HG03097 (cell line): ENCODE data around the gene BRAT1.

ENCODE experiments used
- ATAC-seq: cut with Tn5 transposase; IDR thresholded peaks from one replicate; pipeline ENCODE4 v1.9.1; 2021; ENCODE audit not compliant: unreplicated experiment, low FRiP score

BRAT1 gene

GRCh38 chr7:2514473-2515423, 40.6 kb downstream of the BRAT1 start:
- no peak for ATAC-seq

- no peak for ATAC-seq
These were observed 41.6 kb downstream of the BRAT1 start for GRCh38 chr7:2513702-2514101.

- ATAC-seq = no peak
These were observed 42.6 kb downstream of the BRAT1 start for GRCh38 chr7:2512713-2513112.

GRCh38 chr7:2512179-2512661, 43.1 kb downstream of the BRAT1 start:
- ATAC-seq = no peak

- no peak for ATAC-seq
These were observed 43.6 kb downstream of the BRAT1 start for GRCh38 chr7:2511769-2512168.

GRCh38 chr7:2510909-2511768, 44.2 kb downstream of the BRAT1 start:
- peak; percentile 32 for ATAC-seq

- ATAC-seq = no peak
These were observed 45.1 kb downstream of the BRAT1 start for GRCh38 chr7:2510130-2510776.

GRCh38 chr7:2509298-2509906, 45.9 kb downstream of the BRAT1 start:
- ATAC-seq = no peak

- no peak for ATAC-seq
These were observed 46.8 kb downstream of the BRAT1 start for GRCh38 chr7:2508327-2509215.

- ATAC-seq = no peak
These were observed 47.4 kb downstream of the BRAT1 start for GRCh38 chr7:2507917-2508306.

GRCh38 chr7:2507208-2507916, 48.0 kb downstream of the BRAT1 start:
- no peak for ATAC-seq

GRCh38 chr7:2505401-2505800, 49.9 kb downstream of the BRAT1 start:
- no peak for ATAC-seq

- ATAC-seq = no peak
These were observed 50.4 kb downstream of the BRAT1 start for GRCh38 chr7:2504889-2505375.

GRCh38 chr7:2504128-2504888, 51.0 kb downstream of the BRAT1 start:
- no peak for ATAC-seq

- no peak for ATAC-seq
These were observed 52.0 kb downstream of the BRAT1 start for GRCh38 chr7:2503056-2503941.

GRCh38 chr7:2502647-2502966, 52.7 kb downstream of the BRAT1 start:
- ATAC-seq = no peak
